ENCODE measurements around the gene PRKCB. TPM values are rescaled to one million over a fixed set of nuclear protein-coding genes. Genes with fewer than 3 reads are reported as not detected.

PRKCB gene
- total and polyA plus RNA-seq, 2 experiments from 2014 or later, result 3.7 to 16.4 TPM

GRCh38 chr16:23979982-23980381, 144.2 kb downstream of the PRKCB start (continued):
- TF ChIP-seq POLR2AphosphoS5 (IDR thresholded peaks at IDR 0.05; ENCODE audit: low read depth), result no peak
- TF ChIP-seq CREB1 (CRISPR knock-in tag; IDR thresholded peaks at IDR 0.05; ENCODE audit: low read depth), result no peak
- no peak for TF ChIP-seq EZH2phosphoT487 (IDR thresholded peaks at IDR 0.05; ENCODE audit: unreplicated experiment)

GRCh38 chr16:23981429-23982399, 145.9 kb downstream of the PRKCB start:
- no peak for DNase-seq (ENCODE audit: low spot score)
- H3K79me2 ChIP-seq (replicated peaks; ENCODE audit: insufficient read depth), result no peaks in the 10 kb centered on the region
- TF ChIP-seq EZH2 (IDR thresholded peaks at IDR 0.05; ENCODE audit: low read depth, unreplicated experiment) (no peak), ZNF114 (CRISPR knock-in tag; IDR thresholded peaks at IDR 0.05) (no peak), ZNF462 (CRISPR knock-in tag; IDR thresholded peaks at IDR 0.05) (no peak), ZNF331 (CRISPR knock-in tag; IDR thresholded peaks at IDR 0.05; ENCODE audit: low read depth) (no peak), POLR2AphosphoS5 (IDR thresholded peaks at IDR 0.05; ENCODE audit: low read depth) (no peak), ETS1 (IDR thresholded peaks at IDR 0.05) (no peak), STAT1 (IDR thresholded peaks at IDR 0.05; ENCODE audit: unreplicated experiment) (no peak), JUNB (IDR thresholded peaks at IDR 0.05; ENCODE audit: unreplicated experiment) (no peak), EZH2phosphoT487 (IDR thresholded peaks at IDR 0.05; ENCODE audit: unreplicated experiment) (no peak)
- Mint-ChIP-seq H3K4me3 (no peak overlapping the region), H3K36me3 (ENCODE audit: low read depth) (no peaks in the 10 kb centered on the region), H3K27me3 (ENCODE audit: insufficient read depth, low read depth, poor library complexity) (no peaks in the 10 kb centered on the region), H3K9me3 (peaks cover 4% of the 10 kb centered on the region; the same call in 2 of the 3 replicates), H3K4me1 (peaks cover 11% of the 10 kb centered on the region), H3K27ac (no peak overlapping the region)
- H3K4me2 ChIP-seq, result no peak overlapping the region
- no peak overlapping the region for H3K27ac ChIP-seq (ENCODE audit: low read depth)
- no peak overlapping the region for H3K4me3 ChIP-seq
- no peaks in the 10 kb centered on the region for H3F3A ChIP-seq (replicated peaks; ENCODE audit: low read depth)
- no peaks in the 10 kb centered on the region for H3K27me3 ChIP-seq (ENCODE audit: insufficient read depth)
- H3K4me1 ChIP-seq (ENCODE audit: insufficient read depth), result peaks cover 6% of the 10 kb centered on the region; the same call in 1 of the 2 replicates
- H2AFZ ChIP-seq, result no peak overlapping the region
- ATAC-seq, result no peak
- H4K20me1 ChIP-seq (replicated peaks; ENCODE audit: insufficient read depth), result no peaks in the 10 kb centered on the region
- H3K36me3 ChIP-seq (ENCODE audit: insufficient read depth), result no peaks in the 10 kb centered on the region
- H3K9me2 ChIP-seq (ENCODE audit: insufficient read depth), result no peaks in the 10 kb centered on the region
